NK-92 (cell line): ENCODE data around the gene NR4A1.

ENCODE experiments used
- DNase-seq: peaks from one replicate; lab custom pipeline; 2025; ENCODE audit not compliant: unreplicated experiment; lab: John Stamatoyannopoulos, UW

Gene NR4A1

GRCh38 chr12:52041035-52041434 lies 10.2 kb upstream of the NR4A1 start:
- DNase-seq: no peak

- DNase-seq: no peak
Observed at GRCh38 chr12:52041695-52042123, 9.5 kb upstream of the NR4A1 start.

GRCh38 chr12:52042706-52043385 lies 8.4 kb upstream of the NR4A1 start:
- no peak for DNase-seq

GRCh38 chr12:52043386-52044212 lies 7.6 kb upstream of the NR4A1 start:
- no peak for DNase-seq

GRCh38 chr12:52044292-52044983 lies 6.8 kb upstream of the NR4A1 start:
- DNase-seq: no peak

- no peak for DNase-seq
Observed at GRCh38 chr12:52045794-52046199, 5.4 kb upstream of the NR4A1 start.

GRCh38 chr12:52046859-52047258 lies 4.4 kb upstream of the NR4A1 start:
- no peak for DNase-seq

GRCh38 chr12:52049286-52049685 lies 2.0 kb upstream of the NR4A1 start:
- DNase-seq: no peak

- no peak for DNase-seq
Observed at GRCh38 chr12:52049688-52050087, 1.6 kb upstream of the NR4A1 start.

- DNase-seq: no peak
Observed at GRCh38 chr12:52050116-52050757, 1.0 kb upstream of the NR4A1 start.

GRCh38 chr12:52052468-52053186 lies 1.4 kb downstream of the NR4A1 start:
- DNase-seq: no peak

GRCh38 chr12:52053536-52054209 lies 2.4 kb downstream of the NR4A1 start:
- no peak for DNase-seq

GRCh38 chr12:52054231-52054832 lies 3.1 kb downstream of the NR4A1 start:
- DNase-seq: no peak

- DNase-seq: no peak
Observed at GRCh38 chr12:52054833-52055730, 3.8 kb downstream of the NR4A1 start.

- DNase-seq: no peak
Observed at GRCh38 chr12:52055731-52056711, 4.8 kb downstream of the NR4A1 start.

GRCh38 chr12:52056801-52057637 lies 5.8 kb downstream of the NR4A1 start:
- no peak for DNase-seq
